ENCODE data around the gene URAD.

DNA sequence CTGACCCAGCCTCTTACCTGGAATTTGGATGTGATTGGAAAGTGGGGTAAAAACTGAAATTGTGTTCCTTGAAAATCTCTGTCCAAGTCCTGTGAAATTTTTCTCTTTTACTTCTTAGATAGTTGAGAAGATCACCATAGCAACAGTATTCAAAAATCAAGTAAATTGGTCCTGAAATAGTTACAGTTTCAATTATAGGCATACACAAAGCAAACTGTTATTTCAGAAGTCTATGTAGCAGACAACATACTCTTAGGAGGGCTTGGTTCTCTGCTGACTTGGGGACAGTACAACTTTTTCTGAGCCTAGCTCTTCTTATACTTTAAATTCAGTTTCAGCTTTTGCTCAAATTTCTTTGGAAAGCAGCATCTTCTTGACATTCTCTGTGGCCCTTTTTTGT is 38.6 kb upstream of the URAD start:
- TF ChIP-seq POLR2AphosphoS5 (IDR thresholded peaks at IDR 0.05) (no peak), EP300 (IDR thresholded peaks at IDR 0.05) (no peak), POLR2A (IDR thresholded peaks at IDR 0.05) (no peak)
- TF ChIP-seq, protein P1, sequence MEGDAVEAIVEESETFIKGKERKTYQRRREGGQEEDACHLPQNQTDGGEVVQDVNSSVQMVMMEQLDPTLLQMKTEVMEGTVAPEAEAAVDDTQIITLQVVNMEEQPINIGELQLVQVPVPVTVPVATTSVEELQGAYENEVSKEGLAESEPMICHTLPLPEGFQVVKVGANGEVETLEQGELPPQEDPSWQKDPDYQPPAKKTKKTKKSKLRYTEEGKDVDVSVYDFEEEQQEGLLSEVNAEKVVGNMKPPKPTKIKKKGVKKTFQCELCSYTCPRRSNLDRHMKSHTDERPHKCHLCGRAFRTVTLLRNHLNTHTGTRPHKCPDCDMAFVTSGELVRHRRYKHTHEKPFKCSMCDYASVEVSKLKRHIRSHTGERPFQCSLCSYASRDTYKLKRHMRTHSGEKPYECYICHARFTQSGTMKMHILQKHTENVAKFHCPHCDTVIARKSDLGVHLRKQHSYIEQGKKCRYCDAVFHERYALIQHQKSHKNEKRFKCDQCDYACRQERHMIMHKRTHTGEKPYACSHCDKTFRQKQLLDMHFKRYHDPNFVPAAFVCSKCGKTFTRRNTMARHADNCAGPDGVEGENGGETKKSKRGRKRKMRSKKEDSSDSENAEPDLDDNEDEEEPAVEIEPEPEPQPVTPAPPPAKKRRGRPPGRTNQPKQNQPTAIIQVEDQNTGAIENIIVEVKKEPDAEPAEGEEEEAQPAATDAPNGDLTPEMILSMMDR (IDR thresholded peaks at IDR 0.05) = no peak
